Keratinocyte (primary cell): Measurements from ENCODE around the gene TPM3. TPM values are rescaled to one million over a fixed set of nuclear protein-coding genes. Genes with fewer than 3 reads are reported as not detected.

Source experiments
- DNase-seq: peaks from one replicate; pipeline ENCODE4 v3.0.0-alpha.2; 2011; ENCODE audit warnings: low read depth, missing footprints, low spot score
- FAIRE-seq: peaks from 2 replicates; lab custom pipeline; 2011; peaks lifted over from hg19 to GRCh38; lab: Jason Lieb, UNC
- H2AFZ ChIP-seq: 2 replicates; pipeline ENCODE4 v1.6.0; 2012; ENCODE audit warnings: low read length, control low read depth, inconsistent platforms; ENCODE audit not compliant: control insufficient read depth
- H3K27ac ChIP-seq: 2 replicates; pipeline ENCODE4 v1.5.1; 2011; ENCODE audit warnings: low read length; ENCODE audit not compliant: control insufficient read depth, insufficient read depth
- H3K27me3 ChIP-seq: 3 replicates; pipeline ENCODE4 v1.6.0; 2011; ENCODE audit warnings: low read length; ENCODE audit not compliant: control insufficient read depth, insufficient read depth; ENCODE audit errors: extremely low read depth
- H3K36me3 ChIP-seq, 2 experiments: 2 replicates in 1 of 2; 3 replicates in 1 of 2; pipeline ENCODE4 v1.5.1; 2011; ENCODE audit warnings: low read length in 2 of 2, mild to moderate bottlenecking in 1 of 2; ENCODE audit not compliant: control insufficient read depth in 2 of 2, insufficient read depth in 2 of 2; ENCODE audit errors: extremely low read depth in 1 of 2
- H3K4me1 ChIP-seq: 3 replicates; pipeline ENCODE4 v1.5.1; 2011; ENCODE audit warnings: low read length; ENCODE audit not compliant: control insufficient read depth, insufficient read depth; ENCODE audit errors: extremely low read depth
- H3K4me2 ChIP-seq: 3 replicates; pipeline ENCODE4 v1.6.0; 2011; ENCODE audit warnings: low read depth, low read length; ENCODE audit not compliant: control insufficient read depth, insufficient read depth; ENCODE audit errors: extremely low read depth
- H3K4me3 ChIP-seq, 3 experiments: fragments of 200-600 bp in 1 of 3; sonication (generic) in 1 of 3; 2 replicates in 2 of 3; 3 replicates in 1 of 3; pipeline ENCODE4 v1.5.1; 2011 to 2016; ENCODE audit warnings: low read length in 3 of 3, mild to moderate bottlenecking in 3 of 3, control low read depth in 2 of 3, inconsistent platforms in 1 of 3, low read depth in 1 of 3, mixed read lengths in 1 of 3, mixed run types in 1 of 3, moderate library complexity in 1 of 3; ENCODE audit not compliant: control insufficient read depth in 2 of 3, insufficient read depth in 2 of 3; ENCODE audit errors: extremely low read depth in 1 of 3
- H3K79me2 ChIP-seq: 2 replicates; pipeline ENCODE4 v1.6.0; 2012; ENCODE audit warnings: low read length; ENCODE audit not compliant: control insufficient read depth, insufficient read depth
- H3K9ac ChIP-seq: 3 replicates; pipeline ENCODE4 v1.6.0; 2011; ENCODE audit warnings: low read length; ENCODE audit not compliant: control insufficient read depth, insufficient read depth; ENCODE audit errors: extremely low read depth
- H3K9me1 ChIP-seq: 3 replicates; pipeline ENCODE4 v1.6.0; 2011; ENCODE audit warnings: low read length; ENCODE audit not compliant: control insufficient read depth, insufficient read depth; ENCODE audit errors: extremely low read depth
- H3K9me3 ChIP-seq: 2 replicates; pipeline ENCODE4 v1.5.1; 2012; ENCODE audit warnings: low read depth, low read length; ENCODE audit not compliant: control insufficient read depth
- H4K20me1 ChIP-seq: 3 replicates; pipeline ENCODE4 v1.6.0; 2011; ENCODE audit warnings: low read length; ENCODE audit not compliant: control insufficient read depth, insufficient read depth; ENCODE audit errors: extremely low read depth
- EZH2 ChIP-seq: IDR thresholded peaks from one replicate; pipeline ENCODE4 v1.6.1; 2012; ENCODE audit warnings: inconsistent platforms, mild to moderate bottlenecking, low read length, moderate library complexity
- dilution Hi-C: fragments of 300-500 bp; cut with MboI; formaldehyde crosslinking; loops from one replicate; pipeline ENCODE4 v1.7.0; 2020; ENCODE audit warnings: low sequenced_read_pairs; ENCODE audit not compliant: extremely low pct_ligation_motif_present
- polyA plus RNA-seq, 5 experiments: library from polyadenylated mRNA; depleted of rRNA in 3 of 5; stranded (reverse) in 3 of 5; stranded (forward) in 1 of 5; unstranded in 1 of 5; fragments of >200 nt; gene quantifications; 1 replicate in 1 of 5; 2 replicates in 3 of 5; 3 replicates in 1 of 5; pipeline versions ENCODE4 v1.2.1 to v1.2.3, GENCODE V29; 2011 to 2012; ENCODE audit warnings: missing spikeins in 2 of 5, low read depth in 1 of 5, low replicate concordance in 1 of 5
- TF ChIP-seq, protein P1 (sequence below), 3 experiments: IDR thresholded peaks in 1 of 3; conservative IDR thresholded peaks in 1 of 3; optimal IDR thresholded peaks in 1 of 3; 2 replicates in 2 of 3; 3 replicates in 1 of 3; pipeline versions ENCODE3 to v1.5.1; 2011; ENCODE audit warnings: low read length in 3 of 3, mild to moderate bottlenecking in 3 of 3, moderate library complexity in 2 of 3, control low read depth in 1 of 3, inconsistent platforms in 1 of 3; ENCODE audit not compliant: insufficient read depth in 2 of 3; ENCODE audit errors: extremely low read depth in 1 of 3

Gene TPM3
- polyA plus RNA-seq, 1 donor (not counting 4 experiments of a cell fraction or from before 2014, with no cell fraction given), result 585 TPM

DNA sequence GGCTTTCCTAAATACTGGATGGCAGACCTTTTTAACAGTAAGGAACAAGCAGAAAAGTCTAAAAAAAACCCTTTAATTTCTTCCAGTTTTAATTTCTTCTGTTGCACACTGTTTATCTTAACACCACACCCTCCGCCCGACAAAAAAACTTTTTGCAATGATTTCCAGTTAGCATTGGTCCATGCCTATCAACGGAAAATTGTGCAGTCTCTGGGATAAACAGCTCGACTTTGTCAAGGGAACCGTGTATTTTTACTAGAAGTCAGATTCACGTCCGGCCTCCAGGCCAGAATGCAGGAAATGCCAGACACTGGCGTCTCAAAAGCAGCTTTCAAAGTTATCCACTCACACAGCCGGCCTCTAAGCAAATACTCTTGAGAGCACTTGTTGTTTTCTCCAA lies 36.6 kb downstream of the TPM3 start:
- FAIRE-seq (no peak), DNase-seq (no peak)
- Histone ChIP-seq H3K79me2 (peaks cover 6% of the 10 kb centered on the region), H2AFZ (no peak overlapping the region), H3K4me1 (no peaks in the 10 kb centered on the region), H3K9me3 (no peaks in the 10 kb centered on the region), H3K27ac (no peak overlapping the region), H3K9me1 (peaks cover 3% of the 10 kb centered on the region), H3K9ac (no peak overlapping the region), H3K36me3 (peaks cover 7 to 30% of the 10 kb centered on the region in 2 experiments), H3K27me3 (no peaks in the 10 kb centered on the region), H3K4me2 (no peak overlapping the region), H3K4me3 (no peak overlapping the region), H4K20me1 (peaks cover 8% of the 10 kb centered on the region)
- TF ChIP-seq, protein P1, sequence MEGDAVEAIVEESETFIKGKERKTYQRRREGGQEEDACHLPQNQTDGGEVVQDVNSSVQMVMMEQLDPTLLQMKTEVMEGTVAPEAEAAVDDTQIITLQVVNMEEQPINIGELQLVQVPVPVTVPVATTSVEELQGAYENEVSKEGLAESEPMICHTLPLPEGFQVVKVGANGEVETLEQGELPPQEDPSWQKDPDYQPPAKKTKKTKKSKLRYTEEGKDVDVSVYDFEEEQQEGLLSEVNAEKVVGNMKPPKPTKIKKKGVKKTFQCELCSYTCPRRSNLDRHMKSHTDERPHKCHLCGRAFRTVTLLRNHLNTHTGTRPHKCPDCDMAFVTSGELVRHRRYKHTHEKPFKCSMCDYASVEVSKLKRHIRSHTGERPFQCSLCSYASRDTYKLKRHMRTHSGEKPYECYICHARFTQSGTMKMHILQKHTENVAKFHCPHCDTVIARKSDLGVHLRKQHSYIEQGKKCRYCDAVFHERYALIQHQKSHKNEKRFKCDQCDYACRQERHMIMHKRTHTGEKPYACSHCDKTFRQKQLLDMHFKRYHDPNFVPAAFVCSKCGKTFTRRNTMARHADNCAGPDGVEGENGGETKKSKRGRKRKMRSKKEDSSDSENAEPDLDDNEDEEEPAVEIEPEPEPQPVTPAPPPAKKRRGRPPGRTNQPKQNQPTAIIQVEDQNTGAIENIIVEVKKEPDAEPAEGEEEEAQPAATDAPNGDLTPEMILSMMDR (optimal IDR thresholded peaks at IDR 0.05 in 1 of 3, IDR thresholded peaks at IDR 0.05 in 1 of 3, conservative IDR thresholded peaks at IDR 0.05 in 1 of 3; ENCODE audit: extremely low read depth in 1 of 3, insufficient read depth in 2 of 3, low read length in 3 of 3), result no peak
- TF ChIP-seq EZH2, result no peak
- dilution Hi-C loops, result no loop called here

DNA sequence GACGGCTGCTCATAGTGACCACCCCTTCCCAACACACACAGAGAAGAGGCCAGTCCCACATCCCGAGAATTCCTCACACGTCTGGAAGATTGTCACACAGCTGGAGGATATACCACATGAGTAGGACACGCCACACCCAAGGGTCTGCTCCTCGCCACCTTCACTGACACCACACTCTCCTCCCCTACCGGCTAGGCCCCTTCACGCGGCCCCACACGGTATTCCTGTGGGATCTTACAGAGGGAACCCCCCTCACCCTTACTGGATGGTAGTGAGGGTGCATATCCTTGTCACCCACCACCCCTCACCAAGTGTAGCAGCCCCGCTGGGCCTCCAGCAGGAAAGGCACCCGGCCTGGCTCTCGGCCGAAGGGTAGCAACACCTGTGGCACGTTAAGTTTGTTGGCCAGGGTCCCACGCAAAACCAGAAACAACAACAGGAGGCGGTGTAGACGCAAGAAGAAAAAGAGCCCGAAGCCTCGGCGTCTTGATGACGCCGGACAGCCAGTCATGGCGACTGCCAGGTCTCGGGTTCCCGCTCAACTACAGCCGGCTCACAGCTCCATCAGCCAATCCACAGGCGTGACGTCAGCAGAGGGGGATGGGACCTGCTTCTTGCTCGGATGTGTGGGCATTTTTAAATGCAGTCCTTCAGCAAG lies 37.2 kb downstream of the TPM3 start, which contains the start of gene NUP210L:
NUP210L (minus strand) TSS at position 540 of the 658 bp plus-strand sequence.
- TF ChIP-seq EZH2, result no peak
- TF ChIP-seq, protein P1 (optimal IDR thresholded peaks at IDR 0.05 in 1 of 3, IDR thresholded peaks at IDR 0.05 in 1 of 3, conservative IDR thresholded peaks at IDR 0.05 in 1 of 3; ENCODE audit: extremely low read depth in 1 of 3, insufficient read depth in 2 of 3, low read length in 3 of 3), result no peak
- Histone ChIP-seq H3K9me3 (no peaks in the 10 kb centered on the region), H3K27ac (no peak within 1 kb of the TSS), H3K27me3 (no peaks in the 10 kb centered on the region), H3K79me2 (peaks cover 5% of the 10 kb centered on the region), H2AFZ (no peak within 1 kb of the TSS), H4K20me1 (peaks cover 8% of the 10 kb centered on the region), H3K4me3 (no peak within 1 kb of the TSS), H3K9me1 (peaks cover 2% of the 10 kb centered on the region), H3K36me3 (peaks cover 7 to 25% of the 10 kb centered on the region in 2 experiments), H3K4me2 (no peak within 1 kb of the TSS), H3K9ac (no peak within 1 kb of the TSS), H3K4me1 (no peaks in the 10 kb centered on the region)
- dilution Hi-C loops, result no loop called here
- FAIRE-seq (no peak), DNase-seq (no peak)
